Measurements from ENCODE around the gene USP3. TPM values are rescaled to one million over a fixed set of nuclear protein-coding genes. Genes with fewer than 3 reads are reported as not detected.

USP3 gene
- total and polyA plus RNA-seq, 2 donors (not counting 1 experiment from before 2014, with no cell fraction given): 21.3 to 55.5 TPM

- Histone ChIP-seq H2AFZ (ENCODE audit: low read length) (peak overlapping the region; percentile 25), H3K27ac (ENCODE audit: insufficient read depth, low read length) (peak overlapping the region; percentile 99), H3K4me1 (ENCODE audit: control insufficient read depth, extremely low read depth, insufficient read depth, low read length) (peaks cover 23% of the 10 kb centered on the region), H3K4me2 (ENCODE audit: extremely low read depth, insufficient read depth, low read length) (peak overlapping the region; percentile 75), H4K20me1 (ENCODE audit: control insufficient read depth, extremely low read depth, insufficient read depth, low read length) (no peaks in the 10 kb centered on the region), H3K27me3 (ENCODE audit: control insufficient read depth, insufficient read depth, low read length) (no peaks in the 10 kb centered on the region), H3K9me3 (ENCODE audit: control insufficient read depth, insufficient read depth, low read depth, low read length) (no peaks in the 10 kb centered on the region), H3K36me3 (ENCODE audit: control insufficient read depth, insufficient read depth, low read length) (no peaks in the 10 kb centered on the region), H3K4me3 (replicated peaks in 1 of 4; ENCODE audit: control extremely low read depth in 1 of 4, insufficient read depth in 1 of 4, low read depth in 3 of 4, low read length in 4 of 4) (peak overlapping the region in 3 of 4 experiments; percentile 19 to 35 (median 30)), H3K79me2 (ENCODE audit: control insufficient read depth, insufficient read depth, low read length) (peaks cover 13% of the 10 kb centered on the region), H3K9ac (ENCODE audit: insufficient read depth, low read length) (peak overlapping the region; percentile 32)
- DNase-seq (ENCODE audit: low read depth in 2 of 2): peak; percentile 93 to 97
- TF ChIP-seq CTCF (conservative IDR thresholded peaks at IDR 0.05 in 1 of 2, IDR thresholded peaks at IDR 0.05 in 1 of 2; ENCODE audit: low read depth in 1 of 2, low read length in 2 of 2) (no peak), EZH2 (IDR thresholded peaks at IDR 0.05; ENCODE audit: low read length, missing control alignments) (no peak)
These were observed 2.9 kb upstream of the USP3 start for GRCh38 chr15:63501256-63502089.

- H3K4me2 ChIP-seq (ENCODE audit: extremely low read depth, insufficient read depth, low read length): peak overlapping the region; percentile 48
- H3K4me3 ChIP-seq (replicated peaks in 1 of 4; ENCODE audit: control extremely low read depth in 1 of 4, insufficient read depth in 1 of 4, low read depth in 3 of 4, low read length in 4 of 4): peak overlapping the region in 1 of 4 experiments; percentile 30
- H4K20me1 ChIP-seq (ENCODE audit: control insufficient read depth, extremely low read depth, insufficient read depth, low read length): no peaks in the 10 kb centered on the region
- H3K27ac ChIP-seq (ENCODE audit: insufficient read depth, low read length): peak overlapping the region; percentile 99
- peaks cover 26% of the 10 kb centered on the region for H3K4me1 ChIP-seq (ENCODE audit: control insufficient read depth, extremely low read depth, insufficient read depth, low read length)
- H3K27me3 ChIP-seq (ENCODE audit: control insufficient read depth, insufficient read depth, low read length): no peaks in the 10 kb centered on the region
- DNase-seq (ENCODE audit: low read depth in 2 of 2): peak in 1 of 2 donors; percentile 61
- H3K9me3 ChIP-seq (ENCODE audit: control insufficient read depth, insufficient read depth, low read depth, low read length): no peaks in the 10 kb centered on the region
- TF ChIP-seq EZH2 (IDR thresholded peaks at IDR 0.05; ENCODE audit: low read length, missing control alignments): no peak
- no peak for TF ChIP-seq CTCF (conservative IDR thresholded peaks at IDR 0.05 in 1 of 2, IDR thresholded peaks at IDR 0.05 in 1 of 2; ENCODE audit: low read depth in 1 of 2, low read length in 2 of 2)
- no peak overlapping the region for H3K9ac ChIP-seq (ENCODE audit: insufficient read depth, low read length)
- peaks cover 21% of the 10 kb centered on the region for H3K79me2 ChIP-seq (ENCODE audit: control insufficient read depth, insufficient read depth, low read length)
- no peaks in the 10 kb centered on the region for H3K36me3 ChIP-seq (ENCODE audit: control insufficient read depth, insufficient read depth, low read length)
- H2AFZ ChIP-seq (ENCODE audit: low read length): no peak overlapping the region
These were observed 2.1 kb upstream of the USP3 start for GRCh38 chr15:63502137-63502766.
